Stimulated activated CD8-positive, alpha-beta memory T cell treated with anti-CD3 and anti-CD28 coated beads, Interleukin-15, amount 100 ng/mL, for 24 hours (primary cell): ENCODE data around the gene COL20A1.
A peak's percentile ranks its signal among the peaks of the same experiment; 100 is the strongest.

Experiments used
- DNase-seq: peaks from one replicate; pipeline ENCODE4 v3.0.0-alpha.2; 2020; ENCODE audit warnings: low read depth

The COL20A1 gene

DNA sequence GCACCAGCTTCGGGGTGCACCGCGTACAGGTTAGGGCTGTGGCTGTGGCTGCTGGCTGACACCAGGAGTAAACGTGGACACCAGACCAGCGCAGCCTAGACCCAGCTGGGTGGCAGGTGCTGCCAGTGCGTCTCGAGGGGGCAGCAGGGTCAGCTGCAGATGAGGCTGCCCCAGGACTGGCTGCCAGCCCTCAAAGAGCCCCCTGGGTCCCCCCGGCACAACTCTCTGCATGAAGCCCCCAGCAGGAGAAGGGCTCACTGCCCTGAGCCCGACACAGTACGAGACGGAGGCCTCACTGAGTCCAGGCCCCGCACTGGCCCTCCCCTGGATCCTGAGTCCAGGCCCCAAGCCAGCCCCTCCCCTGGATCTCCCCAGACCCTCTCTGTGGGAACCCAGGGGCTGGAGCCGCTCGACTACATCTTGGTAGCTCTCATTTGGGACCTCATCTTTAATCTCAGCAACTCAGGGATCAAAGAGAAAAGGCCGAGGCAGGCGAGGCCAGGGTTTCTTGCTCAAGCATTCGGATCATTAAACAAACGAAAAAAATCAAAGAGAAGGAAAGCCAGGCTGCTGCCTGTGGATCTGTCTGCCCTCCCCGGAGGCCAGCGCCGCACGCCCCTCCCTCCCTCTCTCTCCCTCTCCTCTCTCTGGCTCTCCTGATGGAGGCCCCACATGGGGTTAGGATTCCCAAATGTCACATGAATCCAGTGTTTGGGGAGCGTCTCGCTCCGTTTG is 31.8 kb upstream of the COL20A1 start:
- DNase-seq = no peak

DNA sequence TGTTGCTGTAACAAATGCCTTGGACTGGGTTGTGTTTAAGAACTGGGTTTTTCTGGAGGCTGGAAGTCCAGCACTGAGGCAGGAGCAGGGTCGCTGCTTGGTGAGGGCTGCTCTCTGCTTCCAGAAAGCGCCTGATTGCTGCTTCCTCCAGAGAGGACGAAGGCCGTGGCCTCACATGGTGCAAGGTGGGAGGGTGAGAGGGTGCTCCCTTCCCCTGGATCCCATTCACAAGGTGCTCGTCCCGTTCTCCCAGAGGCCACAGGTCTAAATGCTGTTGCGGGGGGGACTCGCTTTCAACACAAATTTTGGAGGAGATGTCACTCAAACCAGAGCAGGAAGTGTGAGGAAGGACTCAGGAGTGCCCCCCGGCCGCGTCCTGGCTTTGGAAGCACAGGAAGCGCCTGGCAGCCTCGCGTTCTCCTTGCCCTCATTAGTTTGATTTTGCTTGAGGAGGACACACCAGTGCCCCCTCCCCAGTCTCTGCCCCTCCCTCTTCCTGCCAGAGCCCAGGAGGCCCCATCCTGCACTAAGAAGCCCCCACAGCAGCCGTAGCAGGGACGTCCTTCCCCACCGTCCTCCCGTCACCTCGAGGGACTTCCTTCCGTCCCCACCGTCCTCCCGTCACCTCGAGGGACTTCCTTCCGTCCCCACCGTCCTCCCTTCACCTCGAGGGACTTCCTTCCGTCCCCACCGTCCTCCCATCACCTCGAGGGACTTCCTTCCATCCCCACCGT is 31.0 kb upstream of the COL20A1 start:
- no peak for DNase-seq

DNA sequence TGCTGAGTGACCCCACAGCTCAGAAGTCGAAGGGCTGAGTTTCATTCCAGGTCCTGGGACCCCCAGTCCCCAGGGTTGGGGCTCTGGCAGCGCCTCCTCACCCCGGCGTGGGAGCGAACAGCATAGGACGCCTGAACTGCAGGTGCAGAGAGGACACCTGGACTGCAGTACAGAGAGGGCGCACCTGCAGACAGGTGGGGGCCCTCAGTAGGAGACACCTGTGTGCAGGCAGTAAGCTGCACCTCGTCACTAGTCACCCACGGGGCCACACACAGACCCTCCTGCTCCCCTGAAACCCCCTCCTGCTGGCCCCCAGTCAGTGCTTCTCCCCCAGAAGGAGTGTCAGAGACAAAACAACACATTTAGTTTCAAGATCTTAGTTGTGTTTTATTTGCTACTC is 30.1 kb upstream of the COL20A1 start:
- DNase-seq = no peak

DNA sequence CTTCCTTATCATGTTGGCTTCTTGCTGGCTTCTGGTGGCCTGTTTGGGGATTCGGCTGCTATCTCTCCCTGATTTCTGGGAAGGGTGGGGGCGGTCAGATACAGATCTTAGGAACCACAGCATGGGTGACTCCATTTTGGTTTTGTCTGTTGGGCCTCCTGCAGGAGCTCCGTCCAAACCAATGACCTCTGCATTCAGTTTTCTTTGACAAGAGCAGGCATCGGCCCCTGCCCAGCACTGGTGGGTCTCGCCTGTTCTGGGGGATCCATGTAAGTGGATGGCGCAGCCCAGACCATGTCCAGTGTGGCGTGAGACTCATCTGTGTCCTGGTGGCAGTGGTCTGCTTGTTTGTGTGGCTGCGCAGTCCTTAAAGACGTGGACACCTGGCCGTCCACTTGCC is 29.0 kb upstream of the COL20A1 start:
- DNase-seq = no peak

DNA sequence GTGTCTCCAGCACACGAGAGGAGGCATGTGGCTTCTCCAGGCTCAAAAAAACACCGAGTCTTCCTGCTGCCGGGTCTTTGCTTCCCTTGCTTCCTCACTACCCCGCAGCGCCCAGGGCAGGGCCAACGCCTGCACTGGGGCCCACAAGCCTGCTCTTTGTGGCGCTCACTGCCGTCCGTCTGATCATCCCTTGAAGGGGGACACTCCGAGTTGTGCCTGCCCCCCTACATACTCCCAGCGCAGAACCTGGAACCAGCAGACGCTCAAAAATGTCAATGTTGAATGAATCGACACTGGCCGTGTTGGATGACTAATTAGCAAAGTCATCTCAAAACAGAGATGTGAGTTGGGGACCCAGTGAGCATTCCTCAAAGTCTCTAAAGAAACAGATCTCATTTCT is 28.5 kb upstream of the COL20A1 start:
- no peak for DNase-seq

DNA sequence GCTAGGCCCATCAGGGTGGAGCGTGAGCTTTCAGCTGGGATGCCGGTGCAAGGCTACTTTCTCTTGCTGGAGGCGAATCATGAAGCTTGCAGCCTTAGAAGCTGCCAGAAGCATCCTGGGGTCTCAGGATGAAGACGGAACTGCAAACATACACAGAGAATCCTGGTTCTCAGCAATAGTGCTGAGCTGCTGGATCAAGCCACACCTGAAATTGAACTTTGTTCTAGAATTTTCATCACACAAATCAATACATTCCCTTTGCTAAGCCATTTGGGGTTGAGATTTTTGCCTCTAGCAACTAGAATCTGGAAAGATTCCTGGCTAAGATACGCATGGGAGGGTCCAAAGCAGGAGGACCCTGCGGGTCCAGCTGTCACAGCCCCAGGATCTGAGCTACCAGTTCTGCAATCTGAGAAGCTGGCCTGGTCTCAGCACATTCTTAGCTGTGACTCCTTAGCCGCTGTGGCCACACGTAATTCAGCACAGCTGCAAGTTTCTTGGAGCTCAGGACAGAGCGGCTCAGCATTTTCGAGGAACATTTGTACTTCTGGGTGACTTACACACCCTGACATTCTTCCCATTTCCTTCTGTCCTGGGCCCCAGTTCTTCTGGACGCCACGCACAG is 27.0 kb upstream of the COL20A1 start:
- DNase-seq = no peak

DNA sequence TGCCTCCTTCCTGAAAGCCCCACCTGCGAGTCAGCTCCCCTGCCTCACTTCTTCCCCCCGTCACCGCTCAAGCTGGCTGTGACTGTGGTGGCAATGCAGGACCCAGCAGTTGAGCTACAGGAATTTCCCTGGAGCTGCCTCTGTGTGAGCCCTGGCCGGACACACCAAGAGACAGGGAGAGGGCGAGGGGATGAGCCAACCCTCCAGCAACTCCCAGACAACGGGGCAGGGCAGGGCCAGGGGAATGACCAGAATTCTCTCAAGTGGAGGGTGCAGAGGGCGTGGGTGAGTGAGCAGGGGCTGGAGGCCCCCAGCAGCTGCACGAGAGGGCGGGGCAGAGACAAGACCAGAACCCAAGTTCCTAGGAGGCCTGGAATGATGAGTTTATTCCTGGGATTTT is 25.3 kb upstream of the COL20A1 start:
- DNase-seq = no peak

DNA sequence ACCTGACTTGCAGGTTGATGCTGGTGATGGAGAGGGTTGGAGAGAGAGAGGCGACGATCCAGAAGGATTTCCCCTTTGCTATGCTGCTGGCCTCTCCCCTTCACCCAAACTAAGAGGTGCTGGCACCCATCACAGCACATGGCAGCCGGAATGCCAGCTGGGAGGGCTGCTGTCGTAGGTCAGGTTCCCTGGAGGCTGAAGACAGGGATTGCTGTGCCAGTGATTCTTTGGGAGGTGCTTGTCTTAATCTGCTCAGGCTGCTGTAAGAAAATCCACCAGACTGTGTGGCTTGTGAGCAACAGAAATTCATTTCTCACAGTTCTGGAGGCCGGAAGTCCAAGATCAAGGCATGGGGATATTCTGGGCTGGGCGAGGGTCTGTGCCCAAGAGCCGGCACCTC is 24.7 kb upstream of the COL20A1 start:
- DNase-seq = no peak

DNA sequence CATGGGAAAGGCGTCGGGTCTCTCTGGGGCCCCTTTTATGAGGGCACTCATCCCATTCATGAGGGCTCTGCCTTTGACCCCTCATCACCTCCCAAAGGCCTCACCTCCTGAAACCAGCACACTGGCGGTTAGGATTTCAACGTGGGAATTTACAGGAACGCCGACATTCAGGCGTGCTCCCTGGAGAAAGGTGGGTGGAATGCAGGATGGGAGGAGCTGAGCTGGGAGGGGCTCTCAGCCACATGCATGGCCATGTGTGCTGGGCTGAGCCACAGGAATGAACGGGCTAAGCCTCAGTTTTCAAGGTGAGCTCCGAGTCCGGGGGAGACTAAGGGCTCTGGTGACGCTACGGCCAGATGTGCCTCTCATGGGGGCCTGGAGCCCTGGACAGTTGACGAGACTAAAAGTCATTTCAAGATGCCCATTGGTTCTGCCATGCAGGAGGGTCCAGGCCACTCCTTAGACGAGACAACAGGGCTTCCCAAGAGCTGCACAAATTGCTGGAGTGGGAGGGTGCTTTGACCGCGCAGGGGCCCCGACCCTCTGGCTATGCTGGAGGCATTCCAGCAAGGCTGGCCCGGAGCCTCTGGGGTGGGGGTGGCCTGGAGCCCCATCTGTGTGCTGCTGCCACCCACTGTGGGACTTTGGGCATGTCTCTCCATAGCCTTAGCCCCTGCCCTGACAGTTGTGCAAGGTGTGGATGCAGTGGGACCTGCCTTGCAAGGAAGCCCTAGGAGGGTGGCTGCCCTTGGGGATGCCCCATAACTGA is 24.1 kb upstream of the COL20A1 start:
- DNase-seq = no peak

DNA sequence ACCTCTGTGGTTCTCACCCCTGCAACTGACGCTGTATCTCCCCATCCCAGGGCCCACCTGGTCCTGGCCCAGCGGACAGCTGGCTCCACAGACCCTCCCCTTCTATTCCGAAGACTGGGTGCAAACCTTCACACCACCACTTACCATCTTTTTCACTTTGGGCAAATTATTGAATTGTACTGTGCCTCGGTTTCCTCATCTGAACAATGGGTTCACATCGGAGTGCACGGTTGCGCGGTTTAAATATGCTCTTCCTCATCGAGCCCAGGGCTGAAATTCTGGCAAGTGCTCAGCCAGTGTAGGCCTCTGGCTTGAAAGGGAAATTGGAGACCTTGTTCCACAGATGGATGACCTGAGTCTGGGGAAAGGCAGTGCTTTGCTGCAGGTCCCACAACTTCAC is 23.3 kb upstream of the COL20A1 start:
- no peak for DNase-seq

DNA sequence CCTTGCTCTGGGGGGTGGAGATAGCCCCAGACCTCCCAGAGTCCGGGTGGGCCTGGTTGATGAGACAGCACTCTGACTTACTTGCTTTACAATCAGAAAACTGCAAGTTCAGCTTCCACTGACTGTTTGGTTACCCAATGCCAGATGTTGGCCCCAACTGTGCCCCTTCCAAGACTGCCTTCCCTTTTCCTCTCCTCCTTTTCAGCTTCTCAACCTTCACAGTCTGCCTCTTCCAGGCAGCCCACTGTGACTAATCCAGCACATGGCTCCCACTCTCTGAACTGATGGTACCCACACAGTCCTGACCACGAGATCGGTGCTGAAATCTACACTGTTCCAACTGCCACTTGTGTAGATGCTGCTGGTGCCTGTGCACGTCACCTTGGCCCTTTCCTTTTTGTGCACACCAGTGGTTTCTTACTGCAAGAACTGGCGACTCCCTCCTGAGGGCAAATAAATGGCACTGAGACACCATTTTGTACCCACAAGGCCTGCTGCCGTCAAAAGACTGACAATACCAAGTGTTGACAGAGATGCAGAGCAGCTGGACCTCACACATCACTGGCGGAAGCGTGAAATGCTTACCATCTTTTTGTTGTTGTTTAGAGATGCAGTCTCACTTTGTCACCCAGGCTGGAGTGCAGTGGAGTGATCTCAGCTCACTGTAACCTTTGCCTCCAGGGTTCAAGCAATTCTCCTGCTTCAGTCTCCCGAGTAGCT is 22.2 kb upstream of the COL20A1 start:
- DNase-seq = no peak

DNA sequence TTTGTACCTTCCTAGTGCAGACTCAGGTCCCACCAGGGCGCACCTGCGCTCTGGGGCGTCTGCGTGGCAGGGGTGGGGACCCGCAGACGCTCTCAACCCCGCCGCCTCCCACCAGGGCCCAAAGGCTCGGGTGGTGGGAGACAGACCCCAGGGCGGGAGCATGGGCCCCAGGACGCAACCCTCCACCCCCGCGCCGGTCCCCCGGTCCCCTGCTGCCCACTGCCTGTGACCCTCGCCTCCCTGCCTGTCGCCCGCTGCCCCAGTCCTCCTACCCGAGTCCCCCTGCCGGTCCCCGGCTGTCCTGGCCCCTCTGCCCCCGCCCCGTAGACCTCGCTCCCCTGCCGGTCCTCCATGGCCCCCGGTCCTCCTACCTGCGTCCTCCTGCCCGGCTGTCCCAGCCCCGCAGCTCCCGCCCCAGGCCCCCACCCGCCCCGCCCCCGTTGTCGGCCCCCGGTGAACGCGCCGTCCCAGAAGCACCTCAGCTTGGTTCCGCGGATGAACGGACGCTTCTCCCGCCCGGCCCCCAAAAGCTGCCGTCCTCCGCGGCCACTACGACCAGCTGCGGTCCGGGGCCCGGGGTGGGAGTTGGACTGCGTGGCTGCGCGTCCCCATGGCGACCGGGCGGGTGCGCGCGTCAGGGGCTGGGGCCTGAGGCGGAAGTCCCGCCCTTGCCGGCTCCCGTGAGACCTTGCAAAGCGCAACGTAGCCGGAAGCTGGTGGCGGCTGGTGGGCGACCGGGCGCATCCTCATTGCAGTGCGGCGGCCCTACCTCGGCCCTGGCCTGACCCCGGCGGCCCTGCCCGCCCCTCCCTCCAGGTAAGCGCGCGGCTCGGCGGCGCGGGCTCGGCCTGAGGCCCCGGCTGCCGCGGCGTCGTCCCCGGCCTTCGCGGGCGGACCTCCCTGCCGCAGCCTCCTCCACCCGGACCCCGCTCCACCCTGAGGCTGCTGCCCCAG is 20.6 kb upstream of the COL20A1 start, which contains the start of gene ARFGAP1:
Gene ARFGAP1 (plus strand): TSS at position 709 of the 954 bp plus-strand sequence. CDS start 2,768 bp downstream, outside the sequence.
- DNase-seq = peak; percentile 79

DNA sequence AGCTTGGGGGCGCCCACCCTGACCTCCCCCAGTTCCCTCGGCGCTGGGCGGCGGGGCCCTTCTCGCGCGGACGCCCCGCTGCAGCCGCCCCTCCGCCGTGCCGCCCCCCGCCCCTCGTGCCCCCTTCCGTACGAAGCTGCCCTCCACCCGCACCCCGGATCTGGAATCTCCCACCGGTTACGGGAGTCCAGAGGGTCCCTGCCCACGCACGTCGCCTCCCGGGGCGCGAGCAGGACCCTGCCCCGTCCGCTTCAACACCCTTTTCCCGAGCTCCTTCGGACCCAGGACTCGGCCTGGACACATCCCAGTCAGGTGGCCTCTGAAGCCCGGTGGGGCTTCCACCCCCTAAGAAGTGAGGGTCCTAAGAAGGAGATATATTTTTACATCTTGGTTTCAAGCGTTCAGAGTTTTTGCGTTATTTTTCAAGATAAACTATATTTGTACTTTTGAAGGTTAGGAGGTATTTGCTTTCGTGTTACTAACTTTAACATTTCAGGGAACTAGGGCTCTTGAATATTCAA is 19.9 kb upstream of the COL20A1 start:
- DNase-seq = no peak

DNA sequence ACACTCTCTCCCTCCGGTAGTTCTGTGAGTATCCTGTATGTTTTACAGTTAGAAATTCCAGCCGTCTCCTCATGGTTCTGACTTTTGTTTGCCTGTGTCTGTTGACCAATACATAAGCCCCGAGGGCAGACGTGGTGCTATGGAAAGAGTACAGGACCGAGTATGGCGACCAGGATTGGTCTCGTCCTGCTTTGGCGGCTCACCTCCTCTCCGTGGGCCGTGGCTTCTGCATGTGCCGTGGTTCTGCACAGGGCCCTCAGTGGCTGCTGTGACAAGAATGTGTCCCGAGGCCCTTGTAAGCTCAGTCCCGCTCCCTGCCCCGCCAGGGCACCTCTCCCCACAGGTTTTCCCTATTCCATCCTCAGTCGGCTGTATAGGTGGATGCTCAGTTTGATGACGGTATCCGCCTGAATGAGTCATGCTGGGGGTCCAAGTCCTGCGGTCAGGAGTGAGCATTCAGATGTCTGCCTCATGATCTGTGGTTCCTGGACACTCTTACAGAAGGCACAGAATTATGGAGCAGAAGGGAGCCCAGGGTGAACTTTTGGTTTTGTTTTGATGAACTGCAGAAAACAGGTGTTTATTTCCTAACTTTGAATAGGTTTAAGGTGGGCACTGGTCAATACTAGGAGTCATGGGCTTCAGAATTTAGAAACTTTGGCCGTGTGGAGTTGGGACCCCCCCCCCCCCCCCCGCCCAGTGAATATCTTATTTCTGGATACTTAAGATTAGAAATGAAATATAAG is 19.2 kb upstream of the COL20A1 start:
- no peak for DNase-seq

DNA sequence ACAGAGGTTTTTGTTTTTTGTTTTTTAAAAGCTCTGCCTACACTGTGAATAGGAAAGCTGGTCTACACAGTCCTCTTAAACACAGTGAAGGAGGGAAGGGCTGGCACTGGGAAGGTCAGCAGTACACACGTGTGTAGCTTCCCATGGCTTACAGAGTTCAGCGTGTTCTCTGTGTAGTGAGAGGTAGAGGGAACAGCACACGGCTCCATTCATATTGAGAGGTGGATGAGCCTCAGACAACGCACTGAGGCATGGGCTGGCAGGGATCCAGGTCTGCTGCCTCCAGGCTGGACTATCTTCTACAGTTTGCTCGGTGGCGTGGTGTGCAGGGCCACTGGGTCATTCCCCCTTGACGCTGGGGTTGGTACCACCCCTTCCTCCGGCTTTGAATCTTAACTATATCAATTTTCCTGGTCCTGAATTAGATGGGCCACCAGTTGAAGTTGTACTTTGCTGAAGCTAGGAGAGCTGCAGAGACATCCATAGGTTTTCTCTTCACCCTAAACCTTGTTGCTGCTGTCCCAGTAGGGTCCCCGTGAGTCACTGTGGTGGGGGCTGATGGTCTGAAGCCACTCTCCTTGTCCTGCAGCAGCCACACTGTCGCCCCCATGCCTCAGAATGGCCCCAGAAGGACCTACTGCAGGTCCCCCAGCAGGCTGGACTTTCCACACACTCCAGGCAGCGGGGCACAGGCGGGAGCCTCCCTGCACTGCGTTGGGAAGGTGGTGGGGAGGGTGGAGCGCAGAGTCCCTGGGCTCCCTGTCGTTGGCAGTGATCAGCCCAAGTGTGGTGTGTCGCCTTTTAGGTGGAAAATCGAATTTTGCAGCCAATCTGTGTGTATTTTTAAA is 18.4 kb upstream of the COL20A1 start:
- no peak for DNase-seq

DNA sequence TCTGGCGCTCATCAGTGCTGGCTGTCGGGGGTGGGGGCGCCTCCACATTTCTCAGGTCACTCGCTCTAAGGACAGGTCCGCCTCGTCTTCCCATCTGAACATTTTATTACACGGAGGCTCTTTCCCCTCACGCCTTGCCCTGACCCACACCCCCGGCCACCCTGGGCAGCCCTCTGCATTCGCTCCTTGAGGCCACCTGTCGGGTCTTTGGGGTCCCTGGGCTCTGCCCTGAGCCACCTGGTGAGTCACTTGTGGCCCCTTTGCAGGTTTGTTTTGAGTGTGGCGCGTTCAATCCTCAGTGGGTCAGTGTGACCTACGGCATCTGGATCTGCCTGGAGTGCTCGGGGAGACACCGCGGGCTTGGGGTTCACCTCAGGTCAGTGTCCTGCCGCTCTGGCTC is 17.2 kb upstream of the COL20A1 start:
- DNase-seq = no peak

DNA sequence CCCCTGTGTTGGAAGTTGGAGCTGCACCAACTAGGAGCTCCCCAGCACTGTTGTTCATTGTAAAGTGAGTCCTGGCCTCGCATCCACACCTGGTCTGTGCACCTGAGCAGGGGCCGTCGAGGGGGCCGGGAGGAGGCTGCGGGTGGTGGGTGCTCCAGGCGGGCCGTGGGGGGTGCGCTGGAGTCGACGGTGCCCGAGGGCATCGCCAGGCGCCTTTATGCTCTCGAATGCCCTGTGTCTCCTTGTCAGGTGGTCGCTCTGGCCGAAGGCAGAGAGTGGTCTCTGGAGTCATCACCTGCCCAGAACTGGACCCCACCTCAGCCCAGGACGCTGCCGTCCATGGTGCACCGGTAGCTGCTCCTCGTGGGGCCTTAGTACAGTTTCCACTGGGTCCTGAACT is 16.0 kb upstream of the COL20A1 start:
- no peak for DNase-seq

DNA sequence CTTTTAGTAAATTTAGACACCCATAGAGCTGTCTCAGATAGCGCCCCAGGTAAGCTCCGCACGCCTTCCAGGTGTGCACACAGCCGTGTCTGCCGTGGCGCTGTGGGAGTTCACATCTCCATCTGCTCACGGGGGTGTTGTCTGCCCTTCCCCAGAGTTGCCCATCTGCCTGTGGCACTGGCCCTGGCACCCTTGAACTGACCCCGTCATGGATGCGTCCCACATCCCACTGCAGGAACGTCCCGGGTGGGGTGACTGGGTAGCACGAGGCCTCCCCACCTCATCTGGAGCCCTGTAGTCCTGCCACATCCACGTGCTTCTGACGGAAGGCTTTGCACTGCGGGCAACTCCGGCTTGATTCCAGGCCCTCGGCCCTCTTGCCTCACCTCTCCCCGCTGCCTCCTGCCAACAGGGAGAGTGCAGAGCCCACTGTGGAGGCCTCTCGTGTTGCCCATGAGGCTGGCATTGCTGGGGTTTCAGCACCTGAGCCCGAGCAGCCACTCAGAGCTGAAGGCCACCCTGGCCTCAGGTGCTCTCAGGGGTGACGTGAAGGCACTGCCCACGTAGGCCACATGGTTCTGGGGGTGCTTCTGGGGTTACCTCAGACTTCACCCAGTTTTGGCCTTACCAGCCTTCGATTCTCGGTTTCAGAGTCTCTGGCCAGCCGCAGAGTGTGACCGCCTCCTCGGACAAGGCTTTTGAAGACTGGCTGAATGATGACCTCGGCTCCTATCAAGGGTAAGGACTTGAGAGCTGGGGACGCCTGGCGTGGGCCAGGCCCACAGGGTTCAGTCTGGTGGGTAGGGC is 15.3 kb upstream of the COL20A1 start:
- DNase-seq = no peak
